Astrocyte (in vitro differentiated cells and primary cell): ENCODE data around the gene CNTNAP5. TPM values are rescaled to one million over a fixed set of nuclear protein-coding genes. Genes with fewer than 3 reads are reported as not detected.

Experiments
- DNase-seq: peaks from one replicate; pipeline ENCODE4 v3.0.0-alpha.2; 2010; ENCODE audit warnings: low read depth
- FAIRE-seq: peaks from 2 replicates; lab custom pipeline; 2011; peaks lifted over from hg19 to GRCh38; lab: Jason Lieb, UNC
- H2AFZ ChIP-seq: 2 replicates; pipeline ENCODE4 v1.6.0; 2012; ENCODE audit warnings: low read depth, low read length, inconsistent platforms
- H3K27ac ChIP-seq: 2 replicates; pipeline ENCODE4 v1.5.1; 2011; ENCODE audit warnings: low read depth, low read length, inconsistent platforms
- H3K27me3 ChIP-seq: 2 replicates; pipeline ENCODE4 v1.6.0; 2011; ENCODE audit warnings: low read length, inconsistent platforms; ENCODE audit not compliant: insufficient read depth
- H3K36me3 ChIP-seq: 2 replicates; pipeline ENCODE4 v1.5.1; 2011; ENCODE audit warnings: low read length, inconsistent platforms; ENCODE audit not compliant: insufficient read depth
- H3K4me1 ChIP-seq: 2 replicates; pipeline ENCODE4 v1.5.1; 2011; ENCODE audit warnings: low read length, inconsistent platforms; ENCODE audit not compliant: insufficient read depth
- H3K4me2 ChIP-seq: 2 replicates; pipeline ENCODE4 v1.6.0; 2012; ENCODE audit warnings: low read length, inconsistent platforms
- H3K4me3 ChIP-seq: 2 replicates; pipeline ENCODE4 v1.5.1; 2011; ENCODE audit warnings: low read depth, mild to moderate bottlenecking, low read length, inconsistent platforms; ENCODE audit not compliant: insufficient read depth
- H3K79me2 ChIP-seq: 2 replicates; pipeline ENCODE4 v1.6.0; 2012; ENCODE audit warnings: mild to moderate bottlenecking, low read length, inconsistent platforms; ENCODE audit not compliant: insufficient read depth
- H3K9ac ChIP-seq: 2 replicates; pipeline ENCODE4 v1.6.0; 2012; ENCODE audit warnings: mild to moderate bottlenecking, low read length, inconsistent platforms
- H3K9me3 ChIP-seq: 2 replicates; pipeline ENCODE4 v1.5.1; 2012; ENCODE audit warnings: low read depth, mild to moderate bottlenecking, low read length, inconsistent platforms; ENCODE audit not compliant: insufficient read depth
- H4K20me1 ChIP-seq: 2 replicates; pipeline ENCODE4 v1.6.0; 2012; ENCODE audit warnings: low read length, inconsistent platforms; ENCODE audit not compliant: insufficient read depth
- H3K27ac Mint-ChIP-seq: one replicate; pipeline ENCODE4 v1.8.0; 2021; ENCODE audit warnings: mild to moderate bottlenecking, mixed read lengths; ENCODE audit not compliant: unreplicated experiment
- H3K27me3 Mint-ChIP-seq: one replicate; pipeline ENCODE4 v1.8.0; 2021; ENCODE audit warnings: low read depth, mixed read lengths; ENCODE audit not compliant: unreplicated experiment
- H3K36me3 Mint-ChIP-seq: one replicate; pipeline ENCODE4 v1.8.0; 2021; ENCODE audit warnings: low read depth, mixed read lengths; ENCODE audit not compliant: unreplicated experiment
- H3K4me1 Mint-ChIP-seq: one replicate; pipeline ENCODE4 v1.8.0; 2021; ENCODE audit warnings: low read depth, mixed read lengths; ENCODE audit not compliant: unreplicated experiment
- H3K4me3 Mint-ChIP-seq: one replicate; pipeline ENCODE4 v1.8.0; 2021; ENCODE audit warnings: mild to moderate bottlenecking, moderate library complexity, mixed read lengths; ENCODE audit not compliant: unreplicated experiment
- H3K9me3 Mint-ChIP-seq: one replicate; pipeline ENCODE4 v1.8.0; 2021; ENCODE audit warnings: mild to moderate bottlenecking, mixed read lengths; ENCODE audit not compliant: unreplicated experiment
- CTCF ChIP-seq: IDR thresholded peaks from 2 replicates; pipeline ENCODE4 v1.5.1; 2011; ENCODE audit warnings: low read depth, mild to moderate bottlenecking, inconsistent platforms, low read length, moderate library complexity; ENCODE audit not compliant: insufficient read depth
- EZH2 ChIP-seq: IDR thresholded peaks from 2 replicates; pipeline ENCODE4 v1.6.1; 2012; ENCODE audit warnings: mild to moderate bottlenecking, low read length, inconsistent platforms; ENCODE audit not compliant: insufficient read depth
- total RNA-seq: library from RNA; stranded (reverse); gene quantifications from 2 replicates; pipeline ENCODE4 v1.2.1, GENCODE V29; 2021

Gene CNTNAP5
- total RNA-seq, 1 donor from 2014 or later: 0.30 TPM

- H3K4me1 ChIP-seq: no peaks in the 10 kb centered on the region
- Mint-ChIP-seq H3K4me3 (no peak overlapping the region), H3K27me3 (no peaks in the 10 kb centered on the region), H3K9me3 (no peaks in the 10 kb centered on the region), H3K27ac (no peak overlapping the region), H3K36me3 (no peaks in the 10 kb centered on the region), H3K4me1 (peaks cover 2% of the 10 kb centered on the region)
- H3K36me3 ChIP-seq: no peaks in the 10 kb centered on the region
- H3K27ac ChIP-seq: no peak overlapping the region
- no peak overlapping the region for H2AFZ ChIP-seq
- no peak overlapping the region for H3K4me2 ChIP-seq
- peaks cover 4% of the 10 kb centered on the region for H3K9me3 ChIP-seq
- H3K27me3 ChIP-seq: no peaks in the 10 kb centered on the region
- H3K79me2 ChIP-seq: no peaks in the 10 kb centered on the region
- FAIRE-seq (no peak), DNase-seq (no peak)
- TF ChIP-seq EZH2 (no peak), CTCF (no peak)
- no peak overlapping the region for H3K9ac ChIP-seq
- no peak overlapping the region for H3K4me3 ChIP-seq
- no peaks in the 10 kb centered on the region for H4K20me1 ChIP-seq
Observed at GRCh38 chr2:124347209-124347608, 322.1 kb downstream of the CNTNAP5 start.

GRCh38 chr2:124353656-124354055 lies 328.6 kb downstream of the CNTNAP5 start:
- H3K9me3 ChIP-seq: peaks cover 6% of the 10 kb centered on the region
- H3K4me2 ChIP-seq: no peak overlapping the region
- no peaks in the 10 kb centered on the region for H3K27me3 Mint-ChIP-seq

More at GRCh38 chr2:124353656-124354055, 328.6 kb downstream of the CNTNAP5 start:
- no peaks in the 10 kb centered on the region for H3K79me2 ChIP-seq
- no peak overlapping the region for H3K9ac ChIP-seq
- no peaks in the 10 kb centered on the region for H3K27me3 ChIP-seq
- Mint-ChIP-seq H3K4me1 (no peaks in the 10 kb centered on the region), H3K27ac (no peak overlapping the region), H3K9me3 (no peaks in the 10 kb centered on the region), H3K4me3 (no peak overlapping the region), H3K36me3 (no peaks in the 10 kb centered on the region)
- no peak overlapping the region for H2AFZ ChIP-seq
- TF ChIP-seq EZH2: no peak
- no peak for TF ChIP-seq CTCF
- no peaks in the 10 kb centered on the region for H4K20me1 ChIP-seq
- no peaks in the 10 kb centered on the region for H3K4me1 ChIP-seq
- no peaks in the 10 kb centered on the region for H3K36me3 ChIP-seq
- no peak overlapping the region for H3K27ac ChIP-seq
- no peak overlapping the region for H3K4me3 ChIP-seq
- DNase-seq: no peak
- FAIRE-seq: no peak
